Vagina (tissue), 2 donors: ENCODE measurements around the gene CAPN14.

Experiments used
- CTCF ChIP-seq, 3 experiments: fragments of 450-650 bp in 2 of 3; fragments of 200-600 bp in 1 of 3; sonication (generic) in 1 of 3; IDR thresholded peaks; one replicate each; pipeline ENCODE4 v1.5.1; 2017 to 2019; ENCODE audit warnings: antibody characterized with exemption in 3 of 3, mild to moderate bottlenecking in 2 of 3, moderate library complexity in 2 of 3
- POLR2AphosphoS5 ChIP-seq, 2 donors: sonication (generic); formaldehyde crosslinking; IDR thresholded peaks; one replicate each; pipeline ENCODE4 v1.9.0; 2017; ENCODE audit warnings: antibody characterized with exemption in 2 of 2, mild to moderate bottlenecking in 2 of 2, low read depth in 1 of 2; ENCODE audit not compliant: insufficient read depth in 1 of 2

GRCh38 chr2:31163011-31163539 is 54.2 kb downstream of the CAPN14 start:
- TF ChIP-seq CTCF (IDR thresholded peaks at IDR 0.05) (no peak), POLR2AphosphoS5 (IDR thresholded peaks at IDR 0.05; ENCODE audit: insufficient read depth in 1 of 2, low read depth in 1 of 2) (no peak)
